Upper lobe of right lung (tissue), 1 donor: ENCODE data around the gene ZNF844. TPM values are rescaled to one million over a fixed set of nuclear protein-coding genes. Genes with fewer than 3 reads are reported as not detected.

Source experiments
- ATAC-seq: fragments of 200-7000 bp; cut with Tn5 transposase; one replicate; pipeline ENCODE4 v1.9.1; 2020; ENCODE audit warnings: mild to moderate bottlenecking, moderate library complexity
- DNase-seq: peaks from one replicate; pipeline ENCODE4 v3.0.0-alpha.2; 2020
- H3K27ac ChIP-seq: fragments of 200-600 bp; one replicate; pipeline ENCODE4 v1.8.0; 2022
- H3K27me3 ChIP-seq: fragments of 200-600 bp; one replicate; pipeline ENCODE4 v1.8.0; 2022; ENCODE audit warnings: mild to moderate bottlenecking
- H3K36me3 ChIP-seq: fragments of 200-600 bp; one replicate; pipeline ENCODE4 v1.8.0; 2022
- H3K4me1 ChIP-seq: fragments of 200-600 bp; one replicate; pipeline ENCODE4 v1.8.0; 2022
- H3K4me3 ChIP-seq: fragments of 200-600 bp; one replicate; pipeline ENCODE4 v1.8.0; 2022; ENCODE audit warnings: mild to moderate bottlenecking
- H3K9me3 ChIP-seq: fragments of 200-600 bp; one replicate; pipeline ENCODE4 v1.8.0; 2022
- intact Hi-C: fragments of 100-400 bp; cut with DNase I; formaldehyde crosslinking; loops from one replicate; pipeline ENCODE4 v1.11.0; 2022
- total RNA-seq: library from RNA; stranded (reverse); fragmentation: NEBNext Ultra II Directional; extraction: Animal tissue kit (Norgen Biotek cat#: 25700); gene quantifications from one replicate; pipeline ENCODE4 v1.2.1, GENCODE V29; 2021
- TF ChIP-seq, protein P1 (sequence below): fragments of 200-600 bp; IDR thresholded peaks from one replicate; pipeline ENCODE4 v1.8.0; 2022; ENCODE audit warnings: antibody characterized with exemption
- donor health status: DM: no; HTN: yes; CAD: no; lungs with severe emphysema.

Gene ZNF844
- total RNA-seq, 1 donor from 2014 or later: 12.0 TPM

DNA sequence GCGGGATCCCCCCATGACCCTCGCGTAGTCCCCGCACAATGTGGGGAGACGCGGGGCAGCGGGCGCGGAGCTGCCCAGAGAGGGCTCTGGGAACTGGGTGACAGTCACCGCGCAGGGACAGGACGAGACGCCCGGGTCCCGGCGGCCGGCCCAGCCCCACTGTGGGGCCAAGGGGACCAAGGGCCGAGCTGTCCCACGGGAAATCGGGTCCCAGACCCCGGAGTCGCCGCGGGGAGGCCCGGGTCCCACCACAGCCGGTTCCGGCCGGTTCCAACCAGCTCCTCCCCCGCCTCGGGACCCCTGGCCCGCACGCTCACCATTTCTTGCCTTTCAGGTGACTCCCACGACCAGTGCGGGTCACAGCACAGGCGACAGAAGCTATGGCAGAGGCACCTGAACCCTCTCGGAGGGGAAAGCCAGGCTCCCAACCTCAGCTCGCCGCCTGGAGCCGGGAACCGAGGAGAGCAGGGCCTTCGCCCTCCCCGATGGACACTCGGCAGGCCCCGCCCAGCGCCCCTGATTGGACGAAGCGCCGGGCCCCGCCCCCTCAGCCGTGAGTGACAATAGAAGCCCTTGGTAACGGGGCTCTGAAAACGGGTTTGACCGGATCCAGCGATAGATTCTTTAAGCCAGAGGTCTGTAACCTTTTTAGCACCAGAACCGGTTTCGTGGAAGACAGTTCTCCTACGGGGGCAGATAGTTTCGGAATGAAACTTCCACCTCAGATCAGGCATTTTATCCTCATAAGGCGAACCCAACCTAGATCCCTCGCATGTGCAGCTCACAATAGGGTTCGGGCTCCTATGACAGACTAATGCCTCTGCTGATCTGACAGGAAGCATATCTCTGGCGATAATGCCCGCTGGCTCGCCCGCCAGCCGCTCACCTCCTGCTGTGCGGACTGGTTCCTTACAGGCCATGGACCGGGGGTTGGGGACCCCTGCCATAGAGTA is 29.0 kb upstream of the ZNF844 start, which contains the start of gene ZNF433:
Gene ZNF433, minus strand, starts transcription at position 460 of the 953 bp plus-strand sequence. Its CDS starts 140 bp downstream, at position 320.
- ATAC-seq (peak; percentile 100), DNase-seq (peak; percentile 98)
- peak within 1 kb of the TSS; percentile 92 for H3K4me3 ChIP-seq
- no peaks in the 10 kb centered on the region for H3K27me3 ChIP-seq
- peaks cover 7% of the 10 kb centered on the region for H3K4me1 ChIP-seq
- no peaks in the 10 kb centered on the region for H3K9me3 ChIP-seq
- H3K27ac ChIP-seq: peak within 1 kb of the TSS; percentile 94
- H3K36me3 ChIP-seq: no peaks in the 10 kb centered on the region
- TF ChIP-seq, protein P1, sequence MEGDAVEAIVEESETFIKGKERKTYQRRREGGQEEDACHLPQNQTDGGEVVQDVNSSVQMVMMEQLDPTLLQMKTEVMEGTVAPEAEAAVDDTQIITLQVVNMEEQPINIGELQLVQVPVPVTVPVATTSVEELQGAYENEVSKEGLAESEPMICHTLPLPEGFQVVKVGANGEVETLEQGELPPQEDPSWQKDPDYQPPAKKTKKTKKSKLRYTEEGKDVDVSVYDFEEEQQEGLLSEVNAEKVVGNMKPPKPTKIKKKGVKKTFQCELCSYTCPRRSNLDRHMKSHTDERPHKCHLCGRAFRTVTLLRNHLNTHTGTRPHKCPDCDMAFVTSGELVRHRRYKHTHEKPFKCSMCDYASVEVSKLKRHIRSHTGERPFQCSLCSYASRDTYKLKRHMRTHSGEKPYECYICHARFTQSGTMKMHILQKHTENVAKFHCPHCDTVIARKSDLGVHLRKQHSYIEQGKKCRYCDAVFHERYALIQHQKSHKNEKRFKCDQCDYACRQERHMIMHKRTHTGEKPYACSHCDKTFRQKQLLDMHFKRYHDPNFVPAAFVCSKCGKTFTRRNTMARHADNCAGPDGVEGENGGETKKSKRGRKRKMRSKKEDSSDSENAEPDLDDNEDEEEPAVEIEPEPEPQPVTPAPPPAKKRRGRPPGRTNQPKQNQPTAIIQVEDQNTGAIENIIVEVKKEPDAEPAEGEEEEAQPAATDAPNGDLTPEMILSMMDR: no peak
- intact Hi-C loops: no loop called here

- no peaks in the 10 kb centered on the region for H3K27me3 ChIP-seq
- no peaks in the 10 kb centered on the region for H3K36me3 ChIP-seq
- H3K9me3 ChIP-seq: peaks cover 12% of the 10 kb centered on the region
- TF ChIP-seq, protein P1: no peak
- H3K4me3 ChIP-seq: no peak overlapping the region
- H3K4me1 ChIP-seq: no peaks in the 10 kb centered on the region
- no peak for DNase-seq
- no peak overlapping the region for H3K27ac ChIP-seq
- no peak for ATAC-seq
- intact Hi-C loops: no loop called here
Measured at GRCh38 chr19:12042893-12043292, 21.6 kb upstream of the ZNF844 start.

GRCh38 chr19:12043752-12044422 is 20.6 kb upstream of the ZNF844 start:
- no peaks in the 10 kb centered on the region for H3K36me3 ChIP-seq
- DNase-seq: no peak

GRCh38 chr19:12047868-12048267 is 16.7 kb upstream of the ZNF844 start:
- intact Hi-C loops: no loop called here
- Histone ChIP-seq H3K4me1 (peaks cover 9% of the 10 kb centered on the region), H3K4me3 (no peak overlapping the region), H3K36me3 (no peaks in the 10 kb centered on the region), H3K9me3 (peaks cover 12% of the 10 kb centered on the region), H3K27ac (no peak overlapping the region), H3K27me3 (no peaks in the 10 kb centered on the region)
- ATAC-seq (no peak), DNase-seq (no peak)
- TF ChIP-seq, protein P1: no peak

More at GRCh38 chr19:12043752-12044422, 20.6 kb upstream of the ZNF844 start:
- Histone ChIP-seq H3K27me3 (no peaks in the 10 kb centered on the region), H3K4me1 (no peaks in the 10 kb centered on the region), H3K27ac (no peak overlapping the region), H3K4me3 (no peak overlapping the region), H3K9me3 (peaks cover 12% of the 10 kb centered on the region)
- no peak for ATAC-seq
- intact Hi-C loops: no loop called here
- TF ChIP-seq, protein P1: no peak

- peak overlapping the region; percentile 63 for H3K27ac ChIP-seq
- intact Hi-C loops: loop anchor here (10.0 kb wide), 1 partner anchor 93 kb away; the partner anchor contains the start of gene ZNF20
Measured at GRCh38 chr19:12052091-12052496, 12.4 kb upstream of the ZNF844 start.

More at GRCh38 chr19:12052091-12052496, 12.4 kb upstream of the ZNF844 start:
- Histone ChIP-seq H3K9me3 (no peaks in the 10 kb centered on the region), H3K36me3 (no peaks in the 10 kb centered on the region), H3K4me3 (peak overlapping the region; percentile 63), H3K27me3 (no peaks in the 10 kb centered on the region), H3K4me1 (peaks cover 9% of the 10 kb centered on the region)
- ATAC-seq (no peak), DNase-seq (no peak)
- TF ChIP-seq, protein P1: no peak
